A549 (cell line): ENCODE measurements around the gene NDUFA8.

Experiments
- CHD4 ChIP-seq: fragments of 200-600 bp; sonication (generic); IDR thresholded peaks from 2 replicates; pipeline ENCODE4 v1.6.1; 2016; ENCODE audit warnings: antibody characterized with exemption, mild to moderate bottlenecking, borderline replicate concordance
- HDAC2 ChIP-seq: fragments of 200-600 bp; sonication (generic); IDR thresholded peaks from 2 replicates; pipeline ENCODE4 v1.6.1; 2016
- HOXA7 ChIP-seq: fragments of 250-450 bp; sonication (Bioruptor Pico); IDR thresholded peaks from 2 replicates; pipeline ENCODE4 v1.5.0; 2020; ENCODE audit warnings: mild to moderate bottlenecking, moderate library complexity
- POLR2AphosphoS2 ChIP-seq: conservative IDR thresholded peaks from 2 replicates; pipeline ENCODE4 v1.6.1; 2012; ENCODE audit warnings: low read length, improper control_type of control experiment, inconsistent platforms
- RAD21 ChIP-seq, 2 experiments: fragments of >200 bp in 1 of 2; sonication (Bioruptor Twin) in 1 of 2; formaldehyde crosslinking in 1 of 2; IDR thresholded peaks in 1 of 2; conservative IDR thresholded peaks in 1 of 2; 2 replicates in 1 of 2; 3 replicates in 1 of 2; pipeline ENCODE4 v1.6.1; 2012 to 2018; ENCODE audit warnings: inconsistent platforms in 1 of 2
- RCOR1 ChIP-seq: fragments of 150-350 bp; IDR thresholded peaks from 2 replicates; pipeline ENCODE4 v1.6.1; 2014; ENCODE audit warnings: antibody characterized with exemption, low read length, low read depth
- SMC3 ChIP-seq: fragments of >200 bp; sonication (Bioruptor Twin); formaldehyde crosslinking; IDR thresholded peaks from 3 replicates; pipeline ENCODE4 v1.6.1; 2018; ENCODE audit warnings: inconsistent platforms
- SREBF2 ChIP-seq: fragments of 450-650 bp; IDR thresholded peaks from 2 replicates; pipeline ENCODE4 v1.6.1; 2014; ENCODE audit warnings: mild to moderate bottlenecking, moderate library complexity
- ZFP36 ChIP-seq: fragments of 450-650 bp; IDR thresholded peaks from 2 replicates; pipeline ENCODE4 v1.6.1; 2014; ENCODE audit warnings: borderline replicate concordance; ENCODE audit not compliant: partially characterized antibody
- TF ChIP-seq, protein P1 (sequence below): IDR thresholded peaks from 2 replicates; pipeline ENCODE4 v1.6.1; 2012
- TF ChIP-seq, protein P2 (sequence below): fragments of >200 bp; sonication (Bioruptor Twin); formaldehyde crosslinking; IDR thresholded peaks from 3 replicates; pipeline ENCODE4 v1.5.1; 2016
- TF ChIP-seq, protein P3 (sequence below): fragments of 450-650 bp; IDR thresholded peaks from 2 replicates; pipeline ENCODE4 v1.6.1; 2014; ENCODE audit warnings: antibody characterized with exemption
- TF ChIP-seq, protein P4 (sequence below): fragments of 200-600 bp; sonication (generic); IDR thresholded peaks from 2 replicates; pipeline ENCODE4 v1.6.1; 2016; ENCODE audit warnings: antibody characterized with exemption, mild to moderate bottlenecking, moderate library complexity
- TF ChIP-seq, protein P5 (sequence below): IDR thresholded peaks from 2 replicates; pipeline ENCODE4 v1.6.1; 2012; ENCODE audit warnings: low read depth, borderline replicate concordance

DNA sequence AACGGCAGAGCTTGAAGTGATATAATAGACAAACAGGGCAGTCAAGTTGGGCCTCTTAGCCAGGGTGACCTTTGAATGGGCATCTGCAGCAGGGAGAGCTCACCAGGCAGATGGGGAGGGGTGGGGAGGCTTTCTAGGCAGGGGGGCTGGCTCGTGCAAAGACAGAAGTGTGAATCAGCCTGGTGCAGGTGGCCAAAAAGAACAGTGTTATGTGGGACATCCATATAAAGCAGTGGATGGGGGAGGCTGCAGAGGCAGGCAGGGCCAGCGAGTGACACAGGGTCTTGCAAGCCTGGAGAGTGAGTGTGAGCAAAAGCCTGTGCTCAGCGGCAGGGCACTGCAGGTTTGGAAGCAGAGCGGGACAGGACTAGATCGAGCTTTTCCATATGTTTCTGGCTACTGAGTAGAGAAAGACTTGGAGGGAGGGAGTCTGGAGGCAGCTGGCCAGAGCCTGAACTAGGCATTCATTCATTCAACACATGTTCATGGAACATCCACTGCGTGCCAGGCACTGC, 52.2 kb downstream of the NDUFA8 start:
- TF ChIP-seq RAD21 (conservative IDR thresholded peaks at IDR 0.05 in 1 of 2, IDR thresholded peaks at IDR 0.05 in 1 of 2) (no peak), ZFP36 (no peak), SMC3 (no peak), CHD4 (no peak), HOXA7 (no peak), SREBF2 (no peak), RCOR1 (no peak), HDAC2 (no peak), POLR2AphosphoS2 (no peak)
- TF ChIP-seq, protein P1, sequence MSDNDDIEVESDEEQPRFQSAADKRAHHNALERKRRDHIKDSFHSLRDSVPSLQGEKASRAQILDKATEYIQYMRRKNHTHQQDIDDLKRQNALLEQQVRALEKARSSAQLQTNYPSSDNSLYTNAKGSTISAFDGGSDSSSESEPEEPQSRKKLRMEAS, result no peak
- TF ChIP-seq, protein P2, sequence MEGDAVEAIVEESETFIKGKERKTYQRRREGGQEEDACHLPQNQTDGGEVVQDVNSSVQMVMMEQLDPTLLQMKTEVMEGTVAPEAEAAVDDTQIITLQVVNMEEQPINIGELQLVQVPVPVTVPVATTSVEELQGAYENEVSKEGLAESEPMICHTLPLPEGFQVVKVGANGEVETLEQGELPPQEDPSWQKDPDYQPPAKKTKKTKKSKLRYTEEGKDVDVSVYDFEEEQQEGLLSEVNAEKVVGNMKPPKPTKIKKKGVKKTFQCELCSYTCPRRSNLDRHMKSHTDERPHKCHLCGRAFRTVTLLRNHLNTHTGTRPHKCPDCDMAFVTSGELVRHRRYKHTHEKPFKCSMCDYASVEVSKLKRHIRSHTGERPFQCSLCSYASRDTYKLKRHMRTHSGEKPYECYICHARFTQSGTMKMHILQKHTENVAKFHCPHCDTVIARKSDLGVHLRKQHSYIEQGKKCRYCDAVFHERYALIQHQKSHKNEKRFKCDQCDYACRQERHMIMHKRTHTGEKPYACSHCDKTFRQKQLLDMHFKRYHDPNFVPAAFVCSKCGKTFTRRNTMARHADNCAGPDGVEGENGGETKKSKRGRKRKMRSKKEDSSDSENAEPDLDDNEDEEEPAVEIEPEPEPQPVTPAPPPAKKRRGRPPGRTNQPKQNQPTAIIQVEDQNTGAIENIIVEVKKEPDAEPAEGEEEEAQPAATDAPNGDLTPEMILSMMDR, result no peak
- TF ChIP-seq, protein P3, sequence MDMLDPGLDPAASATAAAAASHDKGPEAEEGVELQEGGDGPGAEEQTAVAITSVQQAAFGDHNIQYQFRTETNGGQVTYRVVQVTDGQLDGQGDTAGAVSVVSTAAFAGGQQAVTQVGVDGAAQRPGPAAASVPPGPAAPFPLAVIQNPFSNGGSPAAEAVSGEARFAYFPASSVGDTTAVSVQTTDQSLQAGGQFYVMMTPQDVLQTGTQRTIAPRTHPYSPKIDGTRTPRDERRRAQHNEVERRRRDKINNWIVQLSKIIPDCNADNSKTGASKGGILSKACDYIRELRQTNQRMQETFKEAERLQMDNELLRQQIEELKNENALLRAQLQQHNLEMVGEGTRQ, result no peak
- TF ChIP-seq, protein P4, sequence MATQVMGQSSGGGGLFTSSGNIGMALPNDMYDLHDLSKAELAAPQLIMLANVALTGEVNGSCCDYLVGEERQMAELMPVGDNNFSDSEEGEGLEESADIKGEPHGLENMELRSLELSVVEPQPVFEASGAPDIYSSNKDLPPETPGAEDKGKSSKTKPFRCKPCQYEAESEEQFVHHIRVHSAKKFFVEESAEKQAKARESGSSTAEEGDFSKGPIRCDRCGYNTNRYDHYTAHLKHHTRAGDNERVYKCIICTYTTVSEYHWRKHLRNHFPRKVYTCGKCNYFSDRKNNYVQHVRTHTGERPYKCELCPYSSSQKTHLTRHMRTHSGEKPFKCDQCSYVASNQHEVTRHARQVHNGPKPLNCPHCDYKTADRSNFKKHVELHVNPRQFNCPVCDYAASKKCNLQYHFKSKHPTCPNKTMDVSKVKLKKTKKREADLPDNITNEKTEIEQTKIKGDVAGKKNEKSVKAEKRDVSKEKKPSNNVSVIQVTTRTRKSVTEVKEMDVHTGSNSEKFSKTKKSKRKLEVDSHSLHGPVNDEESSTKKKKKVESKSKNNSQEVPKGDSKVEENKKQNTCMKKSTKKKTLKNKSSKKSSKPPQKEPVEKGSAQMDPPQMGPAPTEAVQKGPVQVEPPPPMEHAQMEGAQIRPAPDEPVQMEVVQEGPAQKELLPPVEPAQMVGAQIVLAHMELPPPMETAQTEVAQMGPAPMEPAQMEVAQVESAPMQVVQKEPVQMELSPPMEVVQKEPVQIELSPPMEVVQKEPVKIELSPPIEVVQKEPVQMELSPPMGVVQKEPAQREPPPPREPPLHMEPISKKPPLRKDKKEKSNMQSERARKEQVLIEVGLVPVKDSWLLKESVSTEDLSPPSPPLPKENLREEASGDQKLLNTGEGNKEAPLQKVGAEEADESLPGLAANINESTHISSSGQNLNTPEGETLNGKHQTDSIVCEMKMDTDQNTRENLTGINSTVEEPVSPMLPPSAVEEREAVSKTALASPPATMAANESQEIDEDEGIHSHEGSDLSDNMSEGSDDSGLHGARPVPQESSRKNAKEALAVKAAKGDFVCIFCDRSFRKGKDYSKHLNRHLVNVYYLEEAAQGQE, result no peak
- TF ChIP-seq, protein P5, sequence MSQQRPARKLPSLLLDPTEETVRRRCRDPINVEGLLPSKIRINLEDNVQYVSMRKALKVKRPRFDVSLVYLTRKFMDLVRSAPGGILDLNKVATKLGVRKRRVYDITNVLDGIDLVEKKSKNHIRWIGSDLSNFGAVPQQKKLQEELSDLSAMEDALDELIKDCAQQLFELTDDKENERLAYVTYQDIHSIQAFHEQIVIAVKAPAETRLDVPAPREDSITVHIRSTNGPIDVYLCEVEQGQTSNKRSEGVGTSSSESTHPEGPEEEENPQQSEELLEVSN, result no peak
